Measurements from ENCODE around the gene TNK1. TPM values are rescaled to one million over a fixed set of nuclear protein-coding genes. Genes with fewer than 3 reads are reported as not detected.

Gene TNK1
- total and polyA plus RNA-seq, 2 donors (not counting 3 experiments of a cell fraction or from before 2014, with no cell fraction given): 0.22 to 0.58 TPM

DNA sequence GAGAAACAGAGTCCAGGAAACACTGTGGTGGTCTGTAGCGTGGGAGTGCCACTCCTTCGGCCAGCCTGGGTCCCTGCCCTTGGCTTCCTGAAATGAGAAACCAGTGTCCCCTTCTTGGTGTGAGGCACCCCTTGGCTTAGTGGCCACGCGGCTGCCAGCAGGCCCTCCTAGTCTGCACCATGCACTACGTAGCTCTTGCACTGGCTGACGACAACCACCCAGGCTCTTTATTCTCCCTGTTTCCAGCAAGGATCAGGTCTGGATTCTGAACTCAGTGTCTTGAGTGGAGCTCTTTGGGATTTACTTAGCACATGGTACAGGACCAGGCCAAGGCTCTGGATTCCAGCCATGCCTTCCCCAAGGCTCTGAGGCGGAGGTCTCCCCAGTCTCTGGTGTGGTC lies 46.7 kb downstream of the TNK1 start:
- H3K27me3 ChIP-seq (ENCODE audit: control insufficient read depth in 2 of 2, insufficient read depth in 2 of 2, low read length in 2 of 2): no peaks in the 10 kb centered on the region
- DNase-seq (ENCODE audit: low read depth, low spot score) (no peak), FAIRE-seq (no peak)
- no peak overlapping the region for H2AFZ ChIP-seq (ENCODE audit: low read depth, low read length)
- CTCF ChIA-PET: interaction anchor here (0.8 kb wide), 1 partner anchor 37 kb away, joined by 3 read pairs; no protein-coding TSS in a partner anchor
- BruUV-seq (replicated peaks): no TSS peak
- dilution Hi-C loops (cut with MboI; ENCODE audit: extremely low pct_ligation_motif_present, low sequenced_read_pairs): no loop called here
- POLR2A ChIA-PET: no interaction called here
- no peaks in the 10 kb centered on the region for H3K79me2 ChIP-seq (ENCODE audit: control insufficient read depth, insufficient read depth, low read length)
- H3K9me3 ChIP-seq (replicated peaks; ENCODE audit: control insufficient read depth, insufficient read depth, low read length): no peaks in the 10 kb centered on the region
- no peak overlapping the region for H3K9ac ChIP-seq (replicated peaks; ENCODE audit: extremely low read depth, insufficient read depth, low read length)
- TF ChIP-seq POLR2AphosphoS5 (IDR thresholded peaks at IDR 0.05; ENCODE audit: insufficient read depth, low read depth, low read length) (no peak), GATA2 (IDR thresholded peaks at IDR 0.05; ENCODE audit: insufficient read depth, insufficient read length, low read depth, low read length) (no peak)
- TF ChIP-seq, protein P1, sequence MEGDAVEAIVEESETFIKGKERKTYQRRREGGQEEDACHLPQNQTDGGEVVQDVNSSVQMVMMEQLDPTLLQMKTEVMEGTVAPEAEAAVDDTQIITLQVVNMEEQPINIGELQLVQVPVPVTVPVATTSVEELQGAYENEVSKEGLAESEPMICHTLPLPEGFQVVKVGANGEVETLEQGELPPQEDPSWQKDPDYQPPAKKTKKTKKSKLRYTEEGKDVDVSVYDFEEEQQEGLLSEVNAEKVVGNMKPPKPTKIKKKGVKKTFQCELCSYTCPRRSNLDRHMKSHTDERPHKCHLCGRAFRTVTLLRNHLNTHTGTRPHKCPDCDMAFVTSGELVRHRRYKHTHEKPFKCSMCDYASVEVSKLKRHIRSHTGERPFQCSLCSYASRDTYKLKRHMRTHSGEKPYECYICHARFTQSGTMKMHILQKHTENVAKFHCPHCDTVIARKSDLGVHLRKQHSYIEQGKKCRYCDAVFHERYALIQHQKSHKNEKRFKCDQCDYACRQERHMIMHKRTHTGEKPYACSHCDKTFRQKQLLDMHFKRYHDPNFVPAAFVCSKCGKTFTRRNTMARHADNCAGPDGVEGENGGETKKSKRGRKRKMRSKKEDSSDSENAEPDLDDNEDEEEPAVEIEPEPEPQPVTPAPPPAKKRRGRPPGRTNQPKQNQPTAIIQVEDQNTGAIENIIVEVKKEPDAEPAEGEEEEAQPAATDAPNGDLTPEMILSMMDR (IDR thresholded peaks at IDR 0.05; ENCODE audit: extremely low read depth in 1 of 2, insufficient read depth in 1 of 2, low read depth in 1 of 2, low read length in 2 of 2): no peak
- H3K4me3 ChIP-seq (replicated peaks in 1 of 3; ENCODE audit: insufficient read depth in 1 of 3, low read depth in 1 of 3, low read length in 3 of 3): no peak overlapping the region
- H3K27ac ChIP-seq (ENCODE audit: insufficient read depth, low read depth, low read length): no peak overlapping the region
- no peaks in the 10 kb centered on the region for H3K9me1 ChIP-seq (replicated peaks; ENCODE audit: control insufficient read depth, extremely low read depth, insufficient read depth, low read length)
- H3K4me2 ChIP-seq (ENCODE audit: insufficient read depth, low read length): no peak overlapping the region
- H3K4me1 ChIP-seq (ENCODE audit: control insufficient read depth, extremely low read depth, insufficient read depth, low read length): no peaks in the 10 kb centered on the region
- intact Hi-C loops (cut with micrococcal nuclease): no loop called here
- H4K20me1 ChIP-seq (replicated peaks; ENCODE audit: control insufficient read depth, extremely low read depth, insufficient read depth, low read length): no peaks in the 10 kb centered on the region
- H3K36me3 ChIP-seq (ENCODE audit: control insufficient read depth in 2 of 2, extremely low read depth in 1 of 2, insufficient read depth in 2 of 2, low read length in 2 of 2): no peaks in the 10 kb centered on the region

DNA sequence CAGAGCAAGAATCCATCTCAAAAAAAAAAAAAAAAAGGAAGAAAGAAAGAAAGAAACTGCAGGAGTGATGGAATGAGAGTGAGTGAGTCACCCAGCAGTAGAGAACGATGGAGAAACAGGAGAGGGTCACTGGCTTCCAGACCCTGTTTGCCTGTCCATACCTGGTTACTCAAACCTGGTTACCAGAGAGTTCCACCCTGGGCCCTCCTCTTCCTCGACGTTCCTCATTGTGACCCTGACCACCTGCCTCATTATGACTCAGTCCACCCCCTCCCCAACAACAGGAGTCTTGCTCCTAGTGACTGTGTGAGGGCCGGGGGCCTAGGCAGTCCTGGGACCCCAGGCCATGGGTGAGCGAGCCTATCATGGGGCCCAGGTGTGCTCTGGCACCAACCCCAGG lies 47.7 kb downstream of the TNK1 start, which contains the start of gene SPEM3:
Gene SPEM3, plus strand, starts transcription at position 301 of the 400 bp plus-strand sequence. Its CDS starts 46 bp downstream, at position 347.
- Histone ChIP-seq H3K9me1 (replicated peaks; ENCODE audit: control insufficient read depth, extremely low read depth, insufficient read depth, low read length) (no peaks in the 10 kb centered on the region), H4K20me1 (replicated peaks; ENCODE audit: control insufficient read depth, extremely low read depth, insufficient read depth, low read length) (no peaks in the 10 kb centered on the region), H3K4me3 (replicated peaks in 1 of 3; ENCODE audit: insufficient read depth in 1 of 3, low read depth in 1 of 3, low read length in 3 of 3) (no peak within 1 kb of the TSS), H3K36me3 (ENCODE audit: control insufficient read depth in 2 of 2, extremely low read depth in 1 of 2, insufficient read depth in 2 of 2, low read length in 2 of 2) (no peaks in the 10 kb centered on the region), H3K9me3 (replicated peaks; ENCODE audit: control insufficient read depth, insufficient read depth, low read length) (no peaks in the 10 kb centered on the region), H3K4me1 (ENCODE audit: control insufficient read depth, extremely low read depth, insufficient read depth, low read length) (no peaks in the 10 kb centered on the region), H2AFZ (ENCODE audit: low read depth, low read length) (no peak within 1 kb of the TSS), H3K4me2 (ENCODE audit: insufficient read depth, low read length) (no peak within 1 kb of the TSS), H3K27me3 (ENCODE audit: control insufficient read depth in 2 of 2, insufficient read depth in 2 of 2, low read length in 2 of 2) (no peaks in the 10 kb centered on the region), H3K79me2 (ENCODE audit: control insufficient read depth, insufficient read depth, low read length) (no peaks in the 10 kb centered on the region), H3K27ac (ENCODE audit: insufficient read depth, low read depth, low read length) (no peak within 1 kb of the TSS), H3K9ac (replicated peaks; ENCODE audit: extremely low read depth, insufficient read depth, low read length) (no peak within 1 kb of the TSS)
- intact Hi-C loops (cut with micrococcal nuclease) (no loop called here), dilution Hi-C loops (cut with MboI; ENCODE audit: extremely low pct_ligation_motif_present, low sequenced_read_pairs) (no loop called here)
- TF ChIP-seq EZH2 (IDR thresholded peaks at IDR 0.05; ENCODE audit: borderline replicate concordance, low read depth, low read length, severe bottlenecking) (no peak), MYC (IDR thresholded peaks at IDR 0.05; ENCODE audit: low read depth, low read length) (no peak), GATA2 (IDR thresholded peaks at IDR 0.05; ENCODE audit: insufficient read depth, insufficient read length, low read depth, low read length) (no peak), FOS (IDR thresholded peaks at IDR 0.05; ENCODE audit: borderline replicate concordance, insufficient read depth, low read length) (no peak), POLR2AphosphoS5 (IDR thresholded peaks at IDR 0.05; ENCODE audit: insufficient read depth, low read depth, low read length) (no peak), POLR2A (IDR thresholded peaks at IDR 0.05; ENCODE audit: low read depth, low read length) (no peak), JUN (IDR thresholded peaks at IDR 0.05; ENCODE audit: borderline replicate concordance, insufficient read depth, insufficient read length, low read depth) (no peak)
- TF ChIP-seq, protein P2, sequence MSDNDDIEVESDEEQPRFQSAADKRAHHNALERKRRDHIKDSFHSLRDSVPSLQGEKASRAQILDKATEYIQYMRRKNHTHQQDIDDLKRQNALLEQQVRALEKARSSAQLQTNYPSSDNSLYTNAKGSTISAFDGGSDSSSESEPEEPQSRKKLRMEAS (IDR thresholded peaks at IDR 0.05; ENCODE audit: insufficient read depth, insufficient read length): no peak
- TF ChIP-seq, protein P1 (IDR thresholded peaks at IDR 0.05; ENCODE audit: extremely low read depth in 1 of 2, insufficient read depth in 1 of 2, low read depth in 1 of 2, low read length in 2 of 2): no peak
- CTCF ChIA-PET: interaction anchor here (0.7 kb wide), 1 partner anchor 8 kb away, joined by 3 read pairs; no protein-coding TSS in a partner anchor
- FAIRE-seq: no peak
- BruUV-seq (replicated peaks): no TSS peak
- DNase-seq (ENCODE audit: low read depth, low spot score): no peak
- POLR2A ChIA-PET: no interaction called here
